LoVo (cell line): ENCODE data around the gene SDS.

ENCODE experiments used
- DNase-seq: peaks from one replicate; pipeline ENCODE4 v3.0.0-alpha.2; 2016; ENCODE audit warnings: low spot score

Gene SDS

DNA sequence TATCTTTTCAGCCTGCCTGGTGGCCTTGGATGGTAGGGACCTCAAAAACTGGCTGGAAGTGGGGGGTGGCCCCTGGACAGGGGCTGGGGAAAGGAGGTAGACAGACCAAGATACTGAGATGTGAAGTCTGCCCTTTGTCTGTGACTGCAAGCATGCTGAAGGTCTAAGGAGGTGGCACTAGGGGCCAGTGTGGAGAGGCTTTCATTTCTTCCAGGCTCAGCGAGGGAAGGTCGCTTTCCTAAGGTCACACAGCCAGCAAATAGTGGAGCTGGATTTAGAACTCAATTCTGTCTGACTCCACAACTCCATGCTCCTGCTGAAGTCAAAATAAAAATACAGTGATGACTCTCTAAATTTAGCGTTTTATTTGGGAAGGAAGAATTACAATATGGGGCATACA lies 56.6 kb downstream of the SDS start:
- DNase-seq = no peak

DNA sequence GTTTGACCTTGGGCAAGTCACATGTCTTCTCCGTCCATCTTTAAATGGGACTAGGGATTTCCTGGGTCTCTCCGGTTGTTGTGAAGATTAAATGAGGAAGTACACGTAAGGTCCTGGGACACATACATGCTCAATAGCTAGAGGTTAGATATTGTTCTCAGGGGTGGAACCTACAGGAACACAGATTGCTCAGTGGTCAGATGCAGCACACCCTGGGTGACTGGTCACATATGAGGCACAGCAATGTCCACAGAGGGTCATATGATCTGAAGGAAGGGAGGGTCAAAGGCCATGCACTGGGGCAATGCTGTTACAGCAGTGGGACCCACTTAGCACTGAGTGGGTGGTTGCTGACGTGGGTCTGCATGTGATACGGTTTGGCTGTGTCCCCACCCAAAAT lies 57.3 kb downstream of the SDS start:
- no peak for DNase-seq

GRCh38 chr12:113345318-113345717 lies 58.4 kb downstream of the SDS start:
- DNase-seq = no peak
